Measurements from ENCODE around the gene PCSK9. TPM values are rescaled to one million over a fixed set of nuclear protein-coding genes. Genes with fewer than 3 reads are reported as not detected.

PCSK9 gene
- total and polyA plus RNA-seq, 9 of the 15 experiments (the other 6 are each of a cell fraction or from before 2014, with no cell fraction given) = 3.2 to 58.6 (median 24.7) TPM

DNA sequence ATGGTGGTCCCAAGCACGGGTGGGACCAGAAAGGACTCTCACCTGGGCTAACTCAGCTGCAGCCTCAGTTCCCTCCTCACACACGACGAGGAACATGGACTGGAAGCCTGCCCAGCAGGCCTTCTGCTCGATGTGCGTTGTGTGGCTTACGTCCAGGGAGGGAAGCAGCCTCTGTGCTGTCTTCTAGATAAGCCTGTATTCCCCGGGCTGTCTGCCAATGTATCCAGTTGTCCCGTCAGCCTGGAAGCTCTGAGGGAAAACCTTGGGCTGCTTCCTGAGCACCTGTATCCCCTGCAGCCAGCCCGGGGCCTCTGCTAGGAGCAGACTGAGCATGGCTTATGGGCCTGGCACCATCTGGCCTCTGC is 10.5 kb downstream of the PCSK9 start:
- intact Hi-C loops (cut with micrococcal nuclease) (no loop called here), in situ Hi-C loops (cut with MboI) (no loop called here)
- no peak for FAIRE-seq
- CTCF ChIA-PET (ENCODE audit: low intra/inter-chr PET ratio) = interaction anchor here (0.6 kb wide), 1 partner anchor 31 kb away, joined by 3 read pairs; no protein-coding TSS in a partner anchor
- Histone ChIP-seq H3K79me2 (ENCODE audit: control insufficient read depth, insufficient read depth, low read length) (peaks cover 29% of the 10 kb centered on the region; the same call in 2 of the 3 replicates), H2AFZ (ENCODE audit: low read depth, low read length) (no peak overlapping the region), H4K20me1 (replicated peaks; ENCODE audit: control insufficient read depth, insufficient read depth, low read length) (peaks cover 5% of the 10 kb centered on the region; the same call in 1 of the 2 replicates), H3K9me3 (replicated peaks; ENCODE audit: control insufficient read depth, insufficient read depth, low read depth, low read length) (no peaks in the 10 kb centered on the region), H3K4me2 (ENCODE audit: insufficient read depth, low read length) (no peak overlapping the region), H3K4me3 (no peak overlapping the region), H3K9me1 (ENCODE audit: control insufficient read depth, insufficient read depth, low read length) (no peaks in the 10 kb centered on the region), H3K27ac (ENCODE audit: extremely low read depth, low read depth, low read length) (no peak overlapping the region), H3K4me1 (replicated peaks in 1 of 2; ENCODE audit: control insufficient read depth in 2 of 2, insufficient read depth in 2 of 2, low read length in 2 of 2) (peaks cover 0 to 5% of the 10 kb centered on the region in 2 experiments; a peak in 2 of 5 replicates), H3K9ac (ENCODE audit: insufficient read depth in 1 of 2, low read depth in 2 of 2, low read length in 2 of 2) (peak overlapping the region in 1 of 2 experiments; percentile 76; a peak in 2 of 4 replicates), H3K36me3 (ENCODE audit: control insufficient read depth, insufficient read depth, low read length) (peaks cover 95% of the 10 kb centered on the region; the same call in 2 of the 3 replicates), H3K27me3 (ENCODE audit: control insufficient read depth in 2 of 2, insufficient read depth in 2 of 2, low read length in 2 of 2) (no peaks in the 10 kb centered on the region)
- no peak for DNase-seq (ENCODE audit: extremely low read depth in 1 of 4, low spot score in 3 of 4)
- WGBS (ENCODE audit: insufficient coverage, low coverage, missing lambda C conversion rate) = 68% methylated on average over 9 of the region's 9 CpGs
- no TSS peak for BruUV-seq (replicated peaks)
- TF ChIP-seq ZNF778 (CRISPR knock-in tag; IDR thresholded peaks at IDR 0.05) (no peak), ETV6 (IDR thresholded peaks at IDR 0.05; ENCODE audit: borderline replicate concordance in 1 of 2, low read depth in 2 of 2, low read length in 1 of 2) (no peak), ETV6 (CRISPR knock-in tag; IDR thresholded peaks at IDR 0.05; ENCODE audit: borderline replicate concordance) (no peak), NR2C1 (IDR thresholded peaks at IDR 0.05) (no peak), NR2C1 (tag; IDR thresholded peaks at IDR 0.05) (no peak), ZNF175 (CRISPR knock-in tag; IDR thresholded peaks at IDR 0.05; ENCODE audit: low read depth) (no peak), DPF2 (IDR thresholded peaks at IDR 0.05) (no peak), ZNF146 (CRISPR knock-in tag; IDR thresholded peaks at IDR 0.05; ENCODE audit: unreplicated experiment) (no peak), BRCA1 (IDR thresholded peaks at IDR 0.05) (no peak), BRCA1 (CRISPR knock-in tag; IDR thresholded peaks at IDR 0.05) (no peak), NR3C1 (CRISPR knock-in tag; IDR thresholded peaks at IDR 0.05) (no peak), MECOM (CRISPR knock-in tag; IDR thresholded peaks at IDR 0.05) (no peak), GABPB2 (CRISPR knock-in tag; conservative IDR thresholded peaks at IDR 0.05) (no peak)
- TF ChIP-seq, protein P1, sequence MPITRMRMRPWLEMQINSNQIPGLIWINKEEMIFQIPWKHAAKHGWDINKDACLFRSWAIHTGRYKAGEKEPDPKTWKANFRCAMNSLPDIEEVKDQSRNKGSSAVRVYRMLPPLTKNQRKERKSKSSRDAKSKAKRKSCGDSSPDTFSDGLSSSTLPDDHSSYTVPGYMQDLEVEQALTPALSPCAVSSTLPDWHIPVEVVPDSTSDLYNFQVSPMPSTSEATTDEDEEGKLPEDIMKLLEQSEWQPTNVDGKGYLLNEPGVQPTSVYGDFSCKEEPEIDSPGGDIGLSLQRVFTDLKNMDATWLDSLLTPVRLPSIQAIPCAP (CRISPR knock-in tag; IDR thresholded peaks at IDR 0.05; ENCODE audit: borderline replicate concordance) = no peak
- POLR2A ChIA-PET = interaction anchor here (1.0 to 4.1 kb wide), 4 partner anchors 10 to 105 kb away, joined by 3 to 24 read pairs (median 5); no protein-coding TSS in a partner anchor
- ATAC-seq = no peak
